AG04449 (cell line): ENCODE results near the gene PLPP6.

Experiments used
- CTCF ChIA-PET: fragments of 350-600 bp; formaldehyde crosslinking; extraction: SDS; loops from one replicate; lab custom pipeline; 2021; ENCODE audit warnings: antibody characterized with exemption; lab: Yijun Ruan, JAX
- POLR2A ChIA-PET: fragments of 400-600, 350-600 bp; formaldehyde crosslinking; extraction: SDS; loops from one replicate; lab custom pipeline; 2020; ENCODE audit warnings: antibody characterized with exemption, inconsistent platforms; lab: Yijun Ruan, JAX
- DNase-seq: peaks from one replicate; pipeline ENCODE4 v3.0.0-alpha.2; 2010; ENCODE audit warnings: low read depth, low spot score
- H3K4me3 ChIP-seq: 2 replicates; pipeline ENCODE4 v1.5.1; 2011; ENCODE audit warnings: low read depth, mild to moderate bottlenecking, control low read depth, low read length
- TF ChIP-seq, protein P1 (sequence below): IDR thresholded peaks from one replicate; pipeline ENCODE4 v1.5.1; 2011; ENCODE audit warnings: mild to moderate bottlenecking, moderate library complexity, low read length, control low read depth, inconsistent platforms; ENCODE audit not compliant: insufficient read depth; ENCODE audit errors: missing control alignments

Gene PLPP6

DNA sequence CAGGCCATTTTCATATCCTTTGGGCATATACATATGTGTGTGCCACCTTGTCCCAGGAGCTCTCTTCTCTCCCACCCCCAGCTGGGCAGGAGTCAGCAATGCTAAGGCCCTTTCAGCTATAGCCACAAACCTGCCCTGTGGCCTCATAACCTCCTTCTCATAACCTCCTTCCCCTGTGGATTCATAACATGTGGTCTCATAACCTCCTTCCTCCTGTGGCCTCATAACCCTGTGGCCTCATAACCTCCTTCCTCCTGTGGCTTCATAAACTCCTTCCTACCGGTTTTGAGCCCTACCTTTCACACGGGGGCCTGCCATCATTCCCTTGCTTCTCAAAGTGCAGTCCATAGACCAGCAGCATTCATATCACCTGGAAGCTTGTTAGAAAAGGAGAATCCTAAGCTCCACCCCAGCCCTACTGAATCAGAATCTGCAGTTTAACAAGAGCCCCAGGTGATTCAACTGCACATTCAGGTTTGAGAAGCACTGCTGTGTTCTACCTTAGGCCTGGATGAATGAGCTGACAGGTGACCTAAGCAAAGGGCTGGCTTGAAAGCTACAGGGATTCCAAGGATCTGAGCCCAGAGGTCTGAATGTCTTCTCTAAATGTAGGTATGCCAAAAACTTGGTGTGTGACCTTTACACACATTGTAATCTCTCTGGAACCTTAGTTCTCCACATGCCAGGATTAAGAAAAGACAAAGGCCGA is 41.9 kb upstream of the PLPP6 start:
- ChIA-PET POLR2A (interaction anchor here (0.6 kb wide), 1 partner anchor 67 kb away, joined by 3 read pairs; no protein-coding TSS in a partner anchor), CTCF (interaction anchor here (5.8 kb wide), 1 partner anchor 15 kb away, joined by 26 read pairs; no protein-coding TSS in a partner anchor)
- H3K4me3 ChIP-seq, result no peak overlapping the region
- DNase-seq, result no peak
- TF ChIP-seq, protein P1, sequence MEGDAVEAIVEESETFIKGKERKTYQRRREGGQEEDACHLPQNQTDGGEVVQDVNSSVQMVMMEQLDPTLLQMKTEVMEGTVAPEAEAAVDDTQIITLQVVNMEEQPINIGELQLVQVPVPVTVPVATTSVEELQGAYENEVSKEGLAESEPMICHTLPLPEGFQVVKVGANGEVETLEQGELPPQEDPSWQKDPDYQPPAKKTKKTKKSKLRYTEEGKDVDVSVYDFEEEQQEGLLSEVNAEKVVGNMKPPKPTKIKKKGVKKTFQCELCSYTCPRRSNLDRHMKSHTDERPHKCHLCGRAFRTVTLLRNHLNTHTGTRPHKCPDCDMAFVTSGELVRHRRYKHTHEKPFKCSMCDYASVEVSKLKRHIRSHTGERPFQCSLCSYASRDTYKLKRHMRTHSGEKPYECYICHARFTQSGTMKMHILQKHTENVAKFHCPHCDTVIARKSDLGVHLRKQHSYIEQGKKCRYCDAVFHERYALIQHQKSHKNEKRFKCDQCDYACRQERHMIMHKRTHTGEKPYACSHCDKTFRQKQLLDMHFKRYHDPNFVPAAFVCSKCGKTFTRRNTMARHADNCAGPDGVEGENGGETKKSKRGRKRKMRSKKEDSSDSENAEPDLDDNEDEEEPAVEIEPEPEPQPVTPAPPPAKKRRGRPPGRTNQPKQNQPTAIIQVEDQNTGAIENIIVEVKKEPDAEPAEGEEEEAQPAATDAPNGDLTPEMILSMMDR, result no peak

DNA sequence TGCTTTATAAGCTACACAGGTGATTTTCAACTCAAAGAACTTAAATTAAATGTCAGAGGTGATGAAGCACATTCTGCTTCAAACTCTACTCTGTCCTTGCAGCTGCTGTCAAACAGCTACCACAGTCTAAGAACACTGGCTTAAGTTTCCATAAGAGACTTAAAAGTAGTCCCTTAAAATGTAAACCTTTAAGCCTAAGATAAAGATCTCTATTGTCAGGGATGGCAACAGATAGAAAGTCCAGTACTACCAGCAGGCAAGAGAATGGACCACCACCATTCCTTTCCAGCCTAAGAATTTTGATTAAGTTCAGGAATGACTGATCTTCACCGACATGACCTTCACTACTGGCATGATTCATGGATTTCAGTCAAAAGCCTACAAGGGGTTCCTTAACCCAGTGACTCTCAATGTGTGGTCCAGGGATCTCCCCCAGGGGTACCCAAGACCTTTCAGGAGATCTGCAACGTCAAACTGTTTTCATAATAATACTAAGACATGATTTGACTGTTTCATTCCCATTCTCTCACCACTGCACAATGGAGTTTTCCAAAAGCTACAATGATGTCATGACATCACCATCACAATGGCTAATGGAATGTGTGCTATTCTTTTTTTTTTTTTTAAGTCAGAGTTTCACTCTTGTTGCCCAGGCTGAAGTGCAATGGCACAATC is 41.1 kb upstream of the PLPP6 start:
- POLR2A ChIA-PET, result interaction anchor here (0.6 kb wide), 1 partner anchor 67 kb away, joined by 3 read pairs; no protein-coding TSS in a partner anchor
- no peak overlapping the region for H3K4me3 ChIP-seq
- CTCF ChIA-PET, result interaction anchor here (5.8 kb wide), 1 partner anchor 16 kb away, joined by 26 read pairs; no protein-coding TSS in a partner anchor
- TF ChIP-seq, protein P1, result no peak
- DNase-seq, result no peak

DNA sequence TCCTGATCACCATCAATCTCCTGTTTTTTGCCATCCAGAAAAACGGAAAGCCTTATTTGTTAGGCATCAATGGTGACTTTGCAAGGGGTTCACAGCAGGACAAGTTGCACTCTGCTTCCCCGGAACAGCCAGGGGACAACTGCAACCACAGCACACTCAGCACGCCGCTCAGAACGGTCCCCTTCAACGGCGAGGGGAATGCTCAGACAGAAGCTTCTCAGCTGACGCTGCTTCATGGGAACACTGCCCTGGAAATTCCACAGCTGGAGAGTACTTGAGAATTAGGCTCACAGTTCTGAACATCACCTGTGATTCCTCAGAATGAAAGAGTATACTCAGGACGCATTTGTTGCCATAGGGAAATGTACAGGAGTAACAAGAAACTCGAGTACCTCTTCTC is 40.1 kb upstream of the PLPP6 start:
- ChIA-PET CTCF (interaction anchor here (5.8 kb wide), 1 partner anchor 17 kb away, joined by 26 read pairs; no protein-coding TSS in a partner anchor), POLR2A (no interaction called here)
- TF ChIP-seq, protein P1, result no peak
- no peak for DNase-seq
- H3K4me3 ChIP-seq, result no peak overlapping the region

DNA sequence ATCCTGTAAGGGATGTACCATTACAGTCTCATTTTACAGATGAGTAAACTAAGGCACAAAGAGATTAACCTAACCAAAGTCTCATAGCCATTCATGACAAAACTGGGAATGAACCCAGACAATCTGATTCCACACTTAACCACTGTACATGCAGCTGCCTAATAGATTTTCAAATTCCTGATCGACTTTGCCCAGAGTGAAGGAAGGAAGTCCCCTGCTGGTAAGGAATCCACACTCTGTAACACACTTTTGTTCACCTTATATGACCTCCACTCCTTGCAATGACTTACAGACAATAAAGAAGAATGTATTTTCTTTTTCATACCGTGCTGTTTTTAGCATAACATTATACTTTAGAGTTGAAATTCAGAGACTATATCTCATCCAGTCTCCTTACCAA is 31.3 kb upstream of the PLPP6 start:
- TF ChIP-seq, protein P1, result peak; percentile 3
- no peak overlapping the region for H3K4me3 ChIP-seq
- CTCF ChIA-PET, result no interaction called here
- DNase-seq, result no peak
- POLR2A ChIA-PET, result no interaction called here

DNA sequence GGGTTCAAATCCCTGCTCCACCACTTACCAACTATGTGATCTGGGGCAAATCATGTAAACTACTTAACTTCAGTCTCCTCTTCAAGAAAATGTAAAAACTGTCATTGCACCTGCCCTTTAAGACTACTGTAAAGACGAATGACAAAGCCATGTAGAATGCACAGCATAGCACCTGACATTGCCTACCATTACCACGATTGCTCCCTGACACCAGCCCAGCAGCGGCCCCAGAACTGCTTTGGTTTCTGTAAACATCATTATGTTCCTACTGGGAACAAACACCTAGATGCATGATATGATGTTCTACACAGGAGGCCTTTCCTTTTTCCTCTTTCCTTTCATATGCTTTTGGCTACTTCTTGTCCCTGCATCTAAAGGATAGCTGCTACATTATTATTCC is 23.1 kb upstream of the PLPP6 start:
- CTCF ChIA-PET, result interaction anchor here (0.9 to 2.9 kb wide), 13 partner anchors 11 to 323 kb away, joined by 3 to 91 read pairs (median 6); no protein-coding TSS in a partner anchor
- TF ChIP-seq, protein P1, result no peak
- POLR2A ChIA-PET, result no interaction called here
- no peak overlapping the region for H3K4me3 ChIP-seq
- no peak for DNase-seq

DNA sequence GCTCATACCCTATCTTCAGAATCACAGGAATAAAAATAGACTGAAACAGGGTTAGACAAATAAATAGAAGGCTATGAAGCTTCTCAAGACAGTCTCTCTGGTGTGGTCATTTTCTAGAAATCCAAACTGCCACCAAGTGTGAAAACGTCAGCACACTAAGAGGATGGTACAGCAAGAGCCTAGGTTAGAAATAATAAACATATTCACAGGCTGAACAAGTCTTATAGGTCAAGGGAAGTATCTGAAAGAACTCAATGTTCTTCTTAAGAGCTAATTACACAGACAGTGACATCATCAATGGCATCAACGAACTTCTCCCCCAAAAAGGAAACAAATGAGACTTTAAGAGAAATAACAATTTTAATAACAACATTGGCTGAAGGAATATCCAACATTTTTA is 22.7 kb upstream of the PLPP6 start:
- ChIA-PET POLR2A (no interaction called here), CTCF (interaction anchor here (0.9 to 2.9 kb wide), 17 partner anchors 12 to 323 kb away, joined by 3 to 91 read pairs (median 5); partner anchors contain the start of gene CDC37L1)
- no peak overlapping the region for H3K4me3 ChIP-seq
- TF ChIP-seq, protein P1, result no peak
- no peak for DNase-seq
